OCI-LY7 (cell line): ENCODE data around the gene ZPR1. TPM values are rescaled to one million over a fixed set of nuclear protein-coding genes. Genes with fewer than 3 reads are reported as not detected.

ENCODE experiments used
- Bru-seq: library from RNA; stranded (reverse); fragments of 400-500 nt; gene quantifications from one replicate; lab custom pipeline; 2021; lab: Mats Ljungman, UMichigan
- BruChase-seq, 2 experiments: library from RNA; stranded (reverse); fragments of 400-500 nt; gene quantifications; one replicate each; lab custom pipeline; 2021; lab: Mats Ljungman, UMichigan
- BruUV-seq: library from RNA; stranded (reverse); fragments of 400-500 nt; replicated peaks from 2 replicates; lab custom pipeline; 2021; lab: Mats Ljungman, UMichigan
- CTCF ChIA-PET: fragments of 300-600 bp; sonication (Branson Sonifier 250); formaldehyde crosslinking; loops from one replicate; lab custom pipeline; 2022; ENCODE audit warnings: antibody characterized with exemption; ENCODE audit not compliant: unreplicated experiment; lab: Charles Lee
- POLR2A ChIA-PET: fragments of 300-600 bp; sonication (Branson Sonifier 250); formaldehyde crosslinking; loops from one replicate; lab custom pipeline; 2022; ENCODE audit warnings: antibody characterized with exemption; lab: Charles Lee
- DNase-seq: peaks from one replicate; pipeline ENCODE4 v3.0.0-alpha.2; 2015; ENCODE audit warnings: low spot score
- H2AFZ ChIP-seq: fragments of 200-600 bp; sonication (generic), shearing (Covaris generic); 2 replicates; pipeline ENCODE4 v1.6.1; 2014; ENCODE audit warnings: mild to moderate bottlenecking, antibody characterized with exemption, low read length, moderate library complexity
- H3K27ac ChIP-seq: fragments of 200-600 bp; sonication (generic); 2 replicates; pipeline ENCODE4 v1.5.1; 2014; ENCODE audit warnings: mixed run types, low read depth, mild to moderate bottlenecking, moderate library complexity, low read length, inconsistent platforms; ENCODE audit not compliant: poor library complexity, severe bottlenecking
- H3K36me3 ChIP-seq: fragments of 200-600 bp; sonication (generic); 2 replicates; pipeline ENCODE4 v1.6.1; 2014; ENCODE audit warnings: mild to moderate bottlenecking, antibody characterized with exemption, low read length, moderate library complexity, mixed read lengths; ENCODE audit not compliant: insufficient read depth
- H3K4me1 ChIP-seq: fragments of 200-600 bp; sonication (generic); 2 replicates; pipeline ENCODE4 v1.5.1; 2014; ENCODE audit warnings: mild to moderate bottlenecking, low read length; ENCODE audit not compliant: insufficient read depth, poor library complexity, severe bottlenecking
- H3K4me2 ChIP-seq: fragments of 200-600 bp; sonication (generic); 2 replicates; pipeline ENCODE4 v1.6.1; 2014; ENCODE audit warnings: mild to moderate bottlenecking, low read length
- H3K4me3 ChIP-seq: fragments of 200-600 bp; sonication (generic); 2 replicates; pipeline ENCODE4 v1.5.1; 2014; ENCODE audit warnings: mild to moderate bottlenecking, low read depth, low read length; ENCODE audit not compliant: poor library complexity, severe bottlenecking
- H3K79me2 ChIP-seq: fragments of 200-600 bp; sonication (generic); 2 replicates; pipeline ENCODE4 v1.6.1; 2016; ENCODE audit warnings: low read depth, mild to moderate bottlenecking, low read length, moderate library complexity, mixed read lengths; ENCODE audit not compliant: insufficient read depth
- H3K9me2 ChIP-seq: fragments of 200-600 bp; sonication (generic); 2 replicates; pipeline ENCODE4 v1.6.1; 2016; ENCODE audit warnings: mild to moderate bottlenecking, low read length, mixed read lengths; ENCODE audit not compliant: insufficient read depth
- H3K9me3 ChIP-seq: fragments of 200-600 bp; sonication (generic); 2 replicates; pipeline ENCODE4 v1.6.1; 2014; ENCODE audit warnings: mild to moderate bottlenecking, mixed run types, low read length, mixed read lengths
- H4K20me1 ChIP-seq: fragments of 200-600 bp; sonication (generic); 2 replicates; pipeline ENCODE4 v1.6.1; 2014; ENCODE audit warnings: mild to moderate bottlenecking, antibody characterized with exemption, low read length, moderate library complexity, mixed read lengths; ENCODE audit not compliant: insufficient read depth
- CTCF ChIP-seq: fragments of 200-600 bp; sonication (generic); conservative IDR thresholded peaks from 2 replicates; pipeline ENCODE4 v1.5.1; 2014; ENCODE audit warnings: mild to moderate bottlenecking, antibody characterized with exemption, low read length, moderate library complexity, mixed read lengths
- EZH2phosphoT487 ChIP-seq: fragments of 200-600 bp; sonication (generic); IDR thresholded peaks from 2 replicates; pipeline ENCODE4 v1.6.1; 2018; ENCODE audit warnings: low read depth, borderline replicate concordance, mild to moderate bottlenecking, mixed run types, antibody characterized with exemption, low read length, moderate library complexity, mixed read lengths
- intact Hi-C: fragments of 100-400 bp; cut with micrococcal nuclease; formaldehyde crosslinking; loops from one replicate; pipeline ENCODE4 v1.10.0; 2022; ENCODE audit not compliant: unreplicated experiment
- long read RNA-seq: library from polyadenylated mRNA; stranded (forward); transcript quantifications from one replicate; pipeline ENCODE4 v2.0.0, GENCODE V29; 2022
- total RNA-seq, 2 experiments: library from RNA; depleted of rRNA in 1 of 2; stranded (reverse); fragments of >200 nt in 1 of 2; shearing (Covaris generic) in 1 of 2; gene quantifications; 2 replicates each; pipeline ENCODE4 v1.2.3, GENCODE V29; 2014 to 2022

The ZPR1 gene
- total RNA-seq (2014; rRNA removed; shearing (Covaris generic)) = 57.4 and 65.0 TPM in 2 replicates
- 56.4 and 67.5 TPM in 2 replicates for total RNA-seq (2022)
- Bru-seq, nascent RNA = percentile 83 among the genes with signal in this experiment
- percentile 84 among the genes with signal in this experiment for BruChase-seq, experiment 1, labeled RNA remaining after a 6-hour chase
- percentile 90 among the genes with signal in this experiment for BruChase-seq, experiment 2, labeled RNA remaining after a 2-hour chase
- long read RNA-seq, full-length matches to known transcripts = 151 of 171 reads
- long read RNA-seq, partial matches to known transcripts = 2 of 171 reads
- long read RNA-seq, other reads (novel, unspliced or antisense) = 18 of 171 reads

GRCh38 chr11:116787786-116788486 lies at the start of gene ZPR1:
Gene ZPR1 (minus strand): TSS chr11:116788023. CDS start chr11:116787990, 33 bp downstream.
- BruUV-seq = TSS peak; percentile 76
- ChIA-PET CTCF (interaction anchor here (0.8 to 1.2 kb wide), 2 partner anchors 16 to 48 kb away, joined by 4 to 5 read pairs; no protein-coding TSS in a partner anchor), POLR2A (interaction anchor here (0.7 to 2.5 kb wide), 12 partner anchors 11 to 540 kb away, joined by 3 to 19 read pairs (median 4); partner anchors contain the start of genes APOA1, BUD13, CEP164 and PCSK7)
- no peak within 1 kb of the TSS for H3K27ac ChIP-seq
- H3K9me3 ChIP-seq = no peaks in the 10 kb centered on the region
- peaks cover 21% of the 10 kb centered on the region for H3K79me2 ChIP-seq
- TF ChIP-seq CTCF = no peak
- no peak for TF ChIP-seq EZH2phosphoT487
- peaks cover 39% of the 10 kb centered on the region for H3K36me3 ChIP-seq
- H3K4me1 ChIP-seq = peaks cover 22% of the 10 kb centered on the region
- peak within 1 kb of the TSS; percentile 90 for H3K4me3 ChIP-seq
- intact Hi-C loops = loop anchor here (1.0 to 5.0 kb wide), 2 partner anchors 16 to 444 kb away; partner anchors contain the start of genes BUD13, PCSK7 and RNF214
- peak within 1 kb of the TSS; percentile 91 for H2AFZ ChIP-seq
- no peaks in the 10 kb centered on the region for H3K9me2 ChIP-seq
- DNase-seq = peak; percentile 74
- H3K4me2 ChIP-seq = peak within 1 kb of the TSS; percentile 81
- H4K20me1 ChIP-seq = no peaks in the 10 kb centered on the region

GRCh38 chr11:116836632-116836991 lies 48.8 kb upstream of the ZPR1 start:
- H3K36me3 ChIP-seq = no peaks in the 10 kb centered on the region
- intact Hi-C loops = loop anchor here (1.0 to 5.0 kb wide), 2 partner anchors 44 to 104 kb away; partner anchors contain the start of gene APOA5
- POLR2A ChIA-PET = interaction anchor here (1.0 to 2.6 kb wide), 2 partner anchors 46 to 50 kb away, joined by 4 to 5 read pairs; no protein-coding TSS in a partner anchor
- H3K9me3 ChIP-seq = no peaks in the 10 kb centered on the region
- no TSS peak for BruUV-seq
- DNase-seq = no peak
- no peaks in the 10 kb centered on the region for H4K20me1 ChIP-seq
- H3K4me3 ChIP-seq = no peak overlapping the region
- H2AFZ ChIP-seq = no peak overlapping the region
- no peaks in the 10 kb centered on the region for H3K9me2 ChIP-seq
- peaks cover 13% of the 10 kb centered on the region for H3K4me1 ChIP-seq
- no peaks in the 10 kb centered on the region for H3K79me2 ChIP-seq
- H3K27ac ChIP-seq = no peak overlapping the region
- TF ChIP-seq CTCF (no peak), EZH2phosphoT487 (no peak)
- H3K4me2 ChIP-seq = no peak overlapping the region
- CTCF ChIA-PET = interaction anchor here (0.9 kb wide), 1 partner anchor 247 kb away, joined by 3 read pairs; no protein-coding TSS in a partner anchor
